ENCODE results near the gene ZMYND11. TPM values are rescaled to one million over a fixed set of nuclear protein-coding genes. Genes with fewer than 3 reads are reported as not detected.
"Not testable (repeated sequence)": the region's sequence is repeated elsewhere in the genome, so short reads cannot be mapped to it uniquely, and the experiment has no call there.

Gene ZMYND11
- total RNA-seq, 2 donors from 2014 or later: 14.2 to 23.4 TPM

DNA sequence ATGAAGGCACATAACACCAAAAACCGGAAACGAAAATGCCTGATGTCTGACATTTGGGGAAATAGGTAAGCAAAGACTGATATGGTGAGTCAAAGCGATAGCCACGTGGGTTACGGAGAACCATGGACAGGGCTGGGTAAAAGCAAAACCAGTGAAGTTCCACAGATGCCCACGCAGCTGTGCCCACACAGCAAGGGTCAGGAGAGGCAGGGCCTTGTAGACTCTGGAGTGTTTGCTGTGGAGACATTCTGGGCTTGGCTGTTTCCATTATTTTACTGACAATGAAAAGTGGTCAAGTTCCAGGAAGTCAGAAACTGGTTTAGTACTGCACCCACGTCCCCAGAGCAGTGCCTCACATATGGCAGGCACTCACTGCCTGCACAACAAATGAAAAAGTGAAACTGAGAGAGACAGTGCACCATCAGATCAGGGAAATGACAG lies 148.7 kb downstream of the ZMYND11 start:
- Mint-ChIP-seq H3K27me3 (no peaks in the 10 kb centered on the region), H3K4me1 (peaks cover 6% of the 10 kb centered on the region), H3K27ac (peak overlapping the region; percentile 89), H3K36me3 (ENCODE audit: low read depth) (peaks cover 10% of the 10 kb centered on the region), H3K9me3 (peaks cover 4% of the 10 kb centered on the region), H3K4me3 (peak overlapping the region; percentile 76)
- peak; percentile 88 for ATAC-seq (replicated peaks)

DNA sequence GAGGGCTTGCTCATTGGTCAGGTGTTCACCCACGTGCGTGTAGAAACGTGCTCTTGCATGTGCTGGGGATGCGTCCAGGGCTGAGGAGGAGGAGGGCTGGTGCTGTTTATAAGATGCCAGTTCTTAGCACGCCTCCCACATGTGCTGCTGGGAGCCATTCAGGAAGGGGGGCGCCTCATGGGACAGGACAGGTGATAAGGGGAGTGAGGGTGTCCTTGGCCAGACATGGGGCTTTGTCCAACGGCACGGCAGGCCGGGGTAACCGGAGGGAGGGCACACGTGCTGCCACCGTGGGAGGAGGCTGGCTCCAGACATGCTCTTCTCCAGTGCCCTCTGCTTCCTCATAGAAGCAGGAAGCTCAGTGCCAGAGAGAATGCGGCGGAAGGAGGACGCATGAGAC lies 150.0 kb downstream of the ZMYND11 start:
- peaks cover 6% of the 10 kb centered on the region for H3K4me1 Mint-ChIP-seq
- H3K27me3 Mint-ChIP-seq: no peaks in the 10 kb centered on the region
- H3K4me3 Mint-ChIP-seq: peak overlapping the region; percentile 76
- H3K36me3 Mint-ChIP-seq (ENCODE audit: low read depth): peaks cover 10% of the 10 kb centered on the region
- H3K9me3 Mint-ChIP-seq: peaks cover 4% of the 10 kb centered on the region
- ATAC-seq (replicated peaks): no peak
- H3K27ac Mint-ChIP-seq: no peak overlapping the region

DNA sequence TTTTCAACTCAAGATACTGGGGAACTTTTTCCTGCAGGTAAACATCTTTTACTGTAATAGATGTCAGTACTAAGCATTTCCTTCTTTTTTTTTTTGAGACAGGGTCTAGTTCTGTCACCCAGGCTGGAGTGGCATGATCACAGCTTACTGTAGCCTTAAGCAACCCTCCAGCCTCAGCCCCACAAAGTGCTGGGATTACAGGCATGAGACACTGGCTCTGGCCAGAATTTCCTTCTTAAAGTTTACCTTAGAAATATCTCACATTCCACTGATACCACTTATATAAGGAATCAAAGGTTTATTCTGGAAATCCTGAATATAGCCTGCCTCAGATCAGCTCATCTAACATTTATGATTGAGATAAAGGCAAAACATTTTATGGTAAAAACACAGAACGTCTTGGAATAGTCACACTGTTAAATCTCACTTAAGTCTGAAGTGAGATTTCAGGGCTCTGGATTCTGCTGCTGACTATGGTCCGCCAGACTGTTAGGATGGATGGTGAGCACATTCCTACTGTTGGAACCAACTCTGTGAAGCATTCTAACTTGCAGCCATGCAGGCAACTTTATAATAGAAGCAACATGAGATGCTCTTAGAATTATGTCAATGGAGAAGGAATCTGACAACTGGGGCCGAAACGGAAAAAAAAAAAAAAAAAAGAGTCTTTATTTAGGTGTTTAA lies 151.9 kb downstream of the ZMYND11 start:
- Mint-ChIP-seq H3K4me3 (no peak overlapping the region), H3K36me3 (ENCODE audit: low read depth) (no peaks in the 10 kb centered on the region), H3K27ac (no peak overlapping the region), H3K27me3 (no peaks in the 10 kb centered on the region), H3K9me3 (peaks cover 4% of the 10 kb centered on the region), H3K4me1 (peaks cover 6% of the 10 kb centered on the region)
- no peak for ATAC-seq (replicated peaks)

DNA sequence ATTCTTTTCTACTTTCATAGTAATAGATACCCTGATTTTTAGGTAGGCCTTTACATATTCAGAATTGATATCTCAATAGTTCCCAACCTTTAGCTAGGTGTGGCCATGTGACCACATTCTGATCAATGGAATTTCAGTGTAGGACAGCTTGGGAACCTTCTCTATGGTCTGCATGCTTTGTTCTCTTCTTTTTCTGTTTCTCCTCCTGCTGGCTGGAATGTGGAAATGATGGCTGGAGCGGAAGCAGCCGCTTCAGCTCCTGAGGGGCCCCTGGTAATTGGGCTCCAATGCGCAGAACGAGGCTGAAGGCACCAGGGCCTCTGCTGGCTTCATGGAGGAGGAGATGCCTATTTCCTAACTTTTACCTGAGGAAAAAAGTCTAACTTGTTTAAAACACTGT lies 152.6 kb downstream of the ZMYND11 start:
- ATAC-seq (replicated peaks): no peak
- no peaks in the 10 kb centered on the region for H3K36me3 Mint-ChIP-seq (ENCODE audit: low read depth)
- no peaks in the 10 kb centered on the region for H3K27me3 Mint-ChIP-seq
- H3K4me1 Mint-ChIP-seq: peaks cover 6% of the 10 kb centered on the region
- no peak overlapping the region for H3K27ac Mint-ChIP-seq
- H3K9me3 Mint-ChIP-seq: peaks cover 4% of the 10 kb centered on the region
- no peak overlapping the region for H3K4me3 Mint-ChIP-seq

DNA sequence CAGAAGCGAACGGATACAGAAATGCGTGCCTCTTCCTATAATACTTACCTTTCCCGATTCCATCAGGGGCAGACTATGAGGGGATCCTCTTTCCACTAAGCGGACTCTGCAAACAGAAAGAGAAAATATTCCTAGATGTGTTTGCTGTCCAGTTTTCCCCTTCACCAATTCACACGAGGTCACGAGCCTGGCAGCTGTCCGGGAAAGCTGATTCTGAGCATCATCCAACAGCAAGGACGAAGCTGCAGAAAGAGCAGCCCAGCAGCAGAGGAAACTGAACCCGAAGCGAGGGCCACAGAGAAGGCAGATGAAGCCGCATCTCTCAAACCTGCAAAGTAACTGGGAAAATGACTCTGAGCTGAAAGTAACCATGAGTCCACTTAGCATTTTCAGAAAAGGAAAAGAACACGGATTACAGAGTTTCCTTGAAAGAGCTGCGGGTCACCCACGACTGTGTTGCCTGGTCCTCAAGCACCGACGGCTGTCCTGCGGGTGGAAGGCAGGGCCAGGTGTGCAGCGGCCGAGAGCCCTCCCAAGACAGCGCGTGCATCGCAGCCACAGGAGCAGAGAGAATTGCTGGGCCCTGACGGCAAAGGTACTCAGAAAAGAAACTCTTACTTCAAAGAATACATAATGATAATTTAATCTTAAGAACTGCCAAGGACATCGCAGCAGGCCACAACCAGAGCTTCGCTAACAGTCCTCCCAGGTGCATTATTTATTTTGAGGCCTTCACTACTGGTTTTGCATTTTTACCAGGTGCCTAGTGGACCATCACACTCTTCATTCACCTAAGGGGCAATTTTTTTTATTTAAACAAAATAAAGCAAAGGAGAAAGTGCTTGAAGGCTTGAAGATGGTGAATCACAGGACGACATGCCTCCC lies 153.3 kb downstream of the ZMYND11 start:
- Mint-ChIP-seq H3K36me3 (ENCODE audit: low read depth) (no peaks in the 10 kb centered on the region), H3K4me3 (no peak overlapping the region), H3K27ac (no peak overlapping the region), H3K9me3 (peaks cover 4% of the 10 kb centered on the region), H3K27me3 (no peaks in the 10 kb centered on the region), H3K4me1 (peaks cover 6% of the 10 kb centered on the region)
- no peak for ATAC-seq (replicated peaks)

DNA sequence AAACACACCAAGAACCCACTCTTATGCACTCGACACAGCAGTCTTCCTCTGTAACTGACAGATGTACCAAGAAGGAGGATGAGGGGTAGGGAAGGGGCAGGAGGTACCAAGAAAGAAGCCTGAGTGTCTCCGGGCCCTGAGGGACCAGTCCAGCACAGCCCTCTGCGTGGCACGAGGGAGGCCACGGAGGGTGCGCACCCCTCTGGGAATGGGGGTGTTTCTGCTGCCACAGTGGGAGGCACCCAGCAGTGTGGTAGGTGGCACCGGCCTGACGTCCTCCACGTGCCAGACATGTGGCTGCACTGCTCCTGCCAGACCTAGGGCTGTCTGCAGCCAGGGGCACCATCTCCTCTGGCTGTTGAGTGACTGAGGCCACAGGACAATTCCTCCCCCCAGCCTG lies 154.3 kb downstream of the ZMYND11 start:
- no peak for ATAC-seq (replicated peaks)
- Mint-ChIP-seq H3K27ac (no peak overlapping the region), H3K4me3 (no peak overlapping the region), H3K4me1 (no peaks in the 10 kb centered on the region), H3K9me3 (no peaks in the 10 kb centered on the region), H3K36me3 (ENCODE audit: low read depth) (no peaks in the 10 kb centered on the region), H3K27me3 (no peaks in the 10 kb centered on the region)

DNA sequence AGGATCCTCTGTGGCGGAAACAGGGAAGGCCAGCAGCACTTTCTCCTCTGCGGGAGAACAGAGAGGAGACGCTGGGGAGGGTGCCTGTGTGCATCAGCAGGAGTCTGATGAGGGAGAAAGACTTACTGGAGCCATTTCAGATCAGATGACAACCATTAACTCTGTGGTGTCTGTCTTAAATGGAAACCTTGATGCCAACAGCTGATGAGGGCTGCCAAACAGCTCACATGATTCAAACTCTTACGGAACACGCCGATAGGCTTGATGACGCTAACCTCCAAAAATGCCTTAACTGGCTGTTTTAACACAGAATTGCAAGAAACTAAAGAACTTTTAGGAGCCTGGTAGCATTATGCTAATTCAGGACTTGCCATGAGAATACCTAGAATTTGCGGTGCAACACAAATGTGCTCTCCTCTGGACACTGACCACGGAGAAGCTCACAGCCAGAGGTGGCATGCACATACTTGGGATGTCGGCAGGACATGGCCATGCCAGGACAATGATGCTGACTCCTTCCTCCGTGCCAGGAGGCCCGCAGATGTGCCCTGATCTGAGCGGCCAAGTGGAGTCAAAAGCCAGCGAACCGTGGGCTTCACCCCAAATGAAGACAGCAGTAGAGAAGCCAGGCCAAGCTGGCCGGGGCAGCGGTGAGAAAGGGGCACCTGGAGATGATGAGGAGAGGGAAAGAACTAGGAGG lies 154.9 kb downstream of the ZMYND11 start:
- H3K4me3 Mint-ChIP-seq: no peak overlapping the region
- no peaks in the 10 kb centered on the region for H3K27me3 Mint-ChIP-seq

DNA sequence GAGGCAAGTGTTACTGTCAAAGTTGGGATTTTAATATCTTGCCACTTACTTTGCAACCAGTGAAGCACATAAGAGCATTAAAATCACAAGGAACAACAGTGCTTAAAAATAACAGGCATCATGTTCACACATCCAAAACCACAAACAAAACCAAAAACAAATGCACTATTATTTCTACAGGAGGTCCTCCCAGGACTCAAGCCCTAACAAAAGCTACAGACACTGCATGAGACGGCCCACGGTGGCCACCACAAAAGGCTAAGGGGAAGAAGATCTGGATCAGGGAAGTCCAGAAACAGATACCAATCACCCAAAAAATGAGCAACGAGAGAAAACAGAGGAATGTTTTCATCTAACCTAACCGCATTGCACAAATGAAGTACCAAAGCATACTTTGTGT lies 158.4 kb downstream of the ZMYND11 start:
- no peak overlapping the region for H3K4me3 Mint-ChIP-seq
- no peaks in the 10 kb centered on the region for H3K27me3 Mint-ChIP-seq

More for the DNA sequence above, 154.9 kb downstream of the ZMYND11 start:
- no peak overlapping the region for H3K27ac Mint-ChIP-seq
- no peaks in the 10 kb centered on the region for H3K9me3 Mint-ChIP-seq
- ATAC-seq (replicated peaks): no peak
- no peaks in the 10 kb centered on the region for H3K4me1 Mint-ChIP-seq
- H3K36me3 Mint-ChIP-seq (ENCODE audit: low read depth): no peaks in the 10 kb centered on the region

DNA sequence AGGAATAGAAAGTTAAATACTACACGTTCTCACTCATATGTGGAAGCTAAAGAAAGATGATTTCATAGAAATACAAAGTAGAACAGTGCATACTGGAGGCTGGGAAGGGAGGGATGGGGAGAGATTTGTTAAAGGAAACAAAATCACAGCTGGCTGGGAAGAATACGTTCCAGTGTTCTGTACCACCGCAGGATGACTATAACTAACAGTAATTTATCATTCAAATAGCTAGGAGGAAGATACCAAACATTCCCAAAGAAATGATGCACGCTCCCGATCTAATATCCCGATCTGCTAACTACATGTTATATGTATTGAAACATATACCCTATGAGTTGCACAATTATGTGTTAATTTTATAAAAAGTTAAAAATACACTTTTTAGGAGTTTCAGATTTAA lies 162.3 kb downstream of the ZMYND11 start:
- Mint-ChIP-seq H3K9me3 (no peaks in the 10 kb centered on the region), H3K27ac (no peak overlapping the region)
- ATAC-seq (replicated peaks): no peak

More for the DNA sequence above, 158.4 kb downstream of the ZMYND11 start:
- H3K27ac Mint-ChIP-seq: no peak overlapping the region
- no peaks in the 10 kb centered on the region for H3K4me1 Mint-ChIP-seq
- no peaks in the 10 kb centered on the region for H3K36me3 Mint-ChIP-seq (ENCODE audit: low read depth)
- H3K9me3 Mint-ChIP-seq: no peaks in the 10 kb centered on the region
- no peak for ATAC-seq (replicated peaks)

DNA sequence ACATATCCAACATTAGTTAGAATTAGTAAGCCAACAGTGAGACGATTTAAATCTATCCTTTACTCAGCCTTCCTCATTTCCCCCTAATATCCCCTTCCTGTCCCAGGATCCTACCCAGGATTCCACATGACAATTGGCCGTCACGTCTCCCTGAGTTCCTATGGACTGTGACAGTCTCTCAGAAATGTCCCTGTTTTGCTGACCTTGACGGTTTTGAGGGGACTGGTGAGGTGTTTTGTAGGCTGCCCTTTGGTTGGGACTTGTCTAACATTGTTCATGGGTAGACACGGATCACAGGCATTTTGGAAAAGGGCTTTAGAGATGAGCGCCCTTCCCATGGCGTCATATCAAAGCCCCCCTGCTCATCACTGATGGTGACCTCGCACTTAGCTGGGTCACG lies 162.8 kb downstream of the ZMYND11 start:
- Mint-ChIP-seq H3K9me3 (no peaks in the 10 kb centered on the region), H3K4me3 (no peak overlapping the region), H3K4me1 (no peaks in the 10 kb centered on the region), H3K27ac (no peak overlapping the region), H3K36me3 (ENCODE audit: low read depth) (no peaks in the 10 kb centered on the region), H3K27me3 (no peaks in the 10 kb centered on the region)
- ATAC-seq (replicated peaks): no peak

More for the DNA sequence above, 162.3 kb downstream of the ZMYND11 start:
- Mint-ChIP-seq H3K4me1 (no peaks in the 10 kb centered on the region), H3K27me3 (no peaks in the 10 kb centered on the region), H3K4me3 (no peak overlapping the region), H3K36me3 (ENCODE audit: low read depth) (no peaks in the 10 kb centered on the region)

DNA sequence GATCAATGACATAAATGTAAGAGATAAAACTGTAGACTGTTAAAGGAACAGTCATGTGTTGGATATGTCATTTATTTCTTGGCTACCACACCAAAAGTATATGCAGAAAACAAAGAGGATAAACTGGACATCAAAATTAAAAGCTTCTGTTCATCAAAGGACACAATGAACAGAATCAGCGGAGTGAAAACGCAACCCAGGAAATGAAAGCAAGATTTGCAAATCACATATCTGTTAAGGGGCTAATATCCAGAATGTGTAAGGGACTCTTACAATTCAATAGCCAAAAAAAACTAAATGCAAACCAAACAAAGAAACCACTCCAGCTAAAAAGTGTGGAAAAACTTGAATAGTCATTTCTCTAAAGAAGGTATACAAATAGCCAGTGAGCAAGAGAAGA lies 164.3 kb downstream of the ZMYND11 start:
- Mint-ChIP-seq H3K36me3 (ENCODE audit: low read depth) (no peaks in the 10 kb centered on the region), H3K9me3 (no peaks in the 10 kb centered on the region)

DNA sequence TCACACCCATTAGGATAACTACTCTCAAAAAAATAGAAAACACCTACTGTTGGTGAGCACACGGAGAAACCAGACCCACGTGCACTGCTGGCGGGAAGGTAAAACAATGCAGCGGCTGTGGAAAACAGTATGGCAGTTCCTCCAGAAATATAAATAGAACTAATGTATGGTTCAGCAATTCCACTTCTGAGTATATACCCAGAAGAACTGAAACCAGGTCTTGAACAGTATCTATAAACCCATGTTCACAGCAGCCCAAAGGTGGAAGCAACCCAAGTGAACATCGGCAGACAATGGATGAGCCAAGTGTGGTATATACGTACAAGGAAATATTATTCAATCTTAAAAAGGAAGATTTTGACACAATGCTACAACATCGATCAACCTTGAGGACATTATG lies 164.7 kb downstream of the ZMYND11 start:
- Mint-ChIP-seq H3K4me1 (no peaks in the 10 kb centered on the region), H3K4me3 (no peak overlapping the region), H3K9me3 (no peaks in the 10 kb centered on the region), H3K36me3 (ENCODE audit: low read depth) (no peaks in the 10 kb centered on the region), H3K27me3 (no peaks in the 10 kb centered on the region), H3K27ac (no peak overlapping the region)
- no peak for ATAC-seq (replicated peaks)

More for the DNA sequence above, 164.3 kb downstream of the ZMYND11 start:
- Mint-ChIP-seq H3K27me3 (no peaks in the 10 kb centered on the region), H3K27ac (no peak overlapping the region), H3K4me1 (no peaks in the 10 kb centered on the region), H3K4me3 (no peak overlapping the region)
- ATAC-seq (replicated peaks): no peak

DNA sequence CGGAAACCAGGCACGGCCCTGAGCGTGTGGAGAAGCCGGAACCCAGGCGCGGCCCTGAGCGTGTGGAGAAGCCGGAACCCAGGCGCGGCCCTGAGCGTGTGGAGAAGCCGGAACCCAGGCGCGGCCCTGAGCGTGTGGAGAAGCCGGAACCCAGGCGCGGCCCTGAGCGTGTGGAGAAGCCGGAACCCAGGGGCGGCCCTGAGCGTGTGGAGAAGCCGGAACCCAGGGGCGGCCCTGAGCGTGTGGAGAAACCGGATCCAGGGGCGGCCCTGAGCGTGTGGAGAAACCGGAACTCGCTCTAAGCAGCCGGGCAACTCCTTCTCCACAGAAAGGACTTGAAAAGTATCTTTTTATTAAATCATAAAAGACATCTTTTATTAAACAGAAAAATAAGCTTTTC lies 165.3 kb downstream of the ZMYND11 start:
- H3K27ac Mint-ChIP-seq; H3K9me3 Mint-ChIP-seq; H3K4me1 Mint-ChIP-seq; ATAC-seq (replicated peaks); H3K4me3 Mint-ChIP-seq; H3K27me3 Mint-ChIP-seq; H3K36me3 Mint-ChIP-seq (ENCODE audit: low read depth): not testable (repeated sequence)

DNA sequence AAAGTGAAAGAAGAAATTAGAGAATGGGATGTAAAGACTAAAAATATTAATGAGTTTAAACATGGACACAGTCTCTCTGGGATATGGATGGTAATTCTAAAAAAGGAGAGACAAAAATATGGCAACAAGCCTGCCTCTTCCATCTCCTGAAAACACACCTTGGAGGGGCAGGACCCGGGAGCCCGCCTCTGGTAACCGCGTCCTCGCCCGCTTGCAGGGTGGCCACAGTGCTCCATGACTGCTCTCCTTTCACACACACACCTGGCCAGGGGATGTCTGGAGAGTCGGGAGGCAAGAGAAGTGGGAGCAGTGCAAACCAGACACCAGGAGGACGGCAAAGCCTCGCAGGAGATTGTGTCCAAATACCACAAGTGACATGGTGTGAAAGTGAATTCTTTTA lies 166.3 kb downstream of the ZMYND11 start:
- H3K9me3 Mint-ChIP-seq: no peaks in the 10 kb centered on the region
- no peak overlapping the region for H3K27ac Mint-ChIP-seq
- ATAC-seq (replicated peaks): no peak
- H3K27me3 Mint-ChIP-seq: no peaks in the 10 kb centered on the region
- no peaks in the 10 kb centered on the region for H3K4me1 Mint-ChIP-seq
- no peak overlapping the region for H3K4me3 Mint-ChIP-seq
- no peaks in the 10 kb centered on the region for H3K36me3 Mint-ChIP-seq (ENCODE audit: low read depth)
